HG03432 (cell line): ENCODE data around the gene SH2D1B.
"Not testable (repeated sequence)": the region's sequence is repeated elsewhere in the genome, so short reads cannot be mapped to it uniquely, and the experiment has no call there.

Source experiments
- ATAC-seq: cut with Tn5 transposase; IDR thresholded peaks from one replicate; pipeline ENCODE4 v1.9.1; 2021; ENCODE audit warnings: mild to moderate bottlenecking, moderate library complexity; ENCODE audit not compliant: unreplicated experiment

SH2D1B gene, protein sequence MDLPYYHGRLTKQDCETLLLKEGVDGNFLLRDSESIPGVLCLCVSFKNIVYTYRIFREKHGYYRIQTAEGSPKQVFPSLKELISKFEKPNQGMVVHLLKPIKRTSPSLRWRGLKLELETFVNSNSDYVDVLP

GRCh38 chr1:162412002-162412401, at the start of gene SH2D1B:
Gene SH2D1B, minus strand, starts transcription at chr1:162412136. Its CDS starts 120 bp downstream, at chr1:162412016.
- ATAC-seq = no peak

GRCh38 chr1:162458236-162458635, 46.3 kb upstream of the SH2D1B start:
- ATAC-seq = no peak

DNA sequence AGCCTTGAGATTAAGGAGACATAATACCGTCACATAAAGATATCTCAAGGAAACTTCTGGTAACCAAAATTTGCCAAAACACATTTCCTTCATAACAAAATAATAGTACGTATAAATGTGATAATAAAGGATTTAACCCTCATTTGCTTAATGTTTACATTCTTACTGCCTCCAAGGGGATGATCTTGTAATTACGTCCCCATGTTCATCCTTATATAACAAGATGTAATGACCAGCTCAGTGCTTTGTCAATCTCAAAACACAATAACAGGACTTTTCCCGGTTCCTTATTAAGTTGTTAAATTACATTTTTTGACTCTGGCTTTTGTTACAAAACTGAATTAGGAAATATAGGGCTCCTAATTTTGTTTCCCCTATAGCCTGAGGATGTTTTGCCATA, 44.4 kb upstream of the SH2D1B start:
- ATAC-seq = no peak

- not testable (repeated sequence) for ATAC-seq
Measured at GRCh38 chr1:162454361-162454760, 42.4 kb upstream of the SH2D1B start.

- no peak for ATAC-seq
Measured at GRCh38 chr1:162446946-162447345, 35.0 kb upstream of the SH2D1B start.

DNA sequence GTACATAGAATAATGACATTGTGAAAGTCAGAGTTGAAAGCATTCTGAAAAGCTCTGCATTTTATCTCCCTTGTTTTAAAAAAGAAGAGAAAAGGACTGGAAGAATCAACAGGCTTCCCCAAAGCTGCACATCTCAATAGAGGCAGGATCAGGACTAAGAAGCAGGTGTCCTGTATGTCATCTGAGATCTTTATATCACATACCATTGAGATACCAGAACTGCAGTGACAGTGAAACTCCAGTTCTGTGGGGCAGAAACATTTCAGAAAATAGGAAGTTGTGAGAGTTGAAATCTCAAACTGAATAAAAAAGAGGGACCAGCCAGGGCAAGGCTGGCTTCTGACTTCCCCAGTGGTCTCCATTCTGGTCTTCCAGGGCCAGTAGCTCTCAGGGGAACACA, 33.0 kb upstream of the SH2D1B start:
- no peak for ATAC-seq

GRCh38 chr1:162432977-162433713, 21.2 kb upstream of the SH2D1B start:
- not testable (repeated sequence) for ATAC-seq

- no peak for ATAC-seq
Measured at GRCh38 chr1:162430583-162430982, 18.6 kb upstream of the SH2D1B start.

DNA sequence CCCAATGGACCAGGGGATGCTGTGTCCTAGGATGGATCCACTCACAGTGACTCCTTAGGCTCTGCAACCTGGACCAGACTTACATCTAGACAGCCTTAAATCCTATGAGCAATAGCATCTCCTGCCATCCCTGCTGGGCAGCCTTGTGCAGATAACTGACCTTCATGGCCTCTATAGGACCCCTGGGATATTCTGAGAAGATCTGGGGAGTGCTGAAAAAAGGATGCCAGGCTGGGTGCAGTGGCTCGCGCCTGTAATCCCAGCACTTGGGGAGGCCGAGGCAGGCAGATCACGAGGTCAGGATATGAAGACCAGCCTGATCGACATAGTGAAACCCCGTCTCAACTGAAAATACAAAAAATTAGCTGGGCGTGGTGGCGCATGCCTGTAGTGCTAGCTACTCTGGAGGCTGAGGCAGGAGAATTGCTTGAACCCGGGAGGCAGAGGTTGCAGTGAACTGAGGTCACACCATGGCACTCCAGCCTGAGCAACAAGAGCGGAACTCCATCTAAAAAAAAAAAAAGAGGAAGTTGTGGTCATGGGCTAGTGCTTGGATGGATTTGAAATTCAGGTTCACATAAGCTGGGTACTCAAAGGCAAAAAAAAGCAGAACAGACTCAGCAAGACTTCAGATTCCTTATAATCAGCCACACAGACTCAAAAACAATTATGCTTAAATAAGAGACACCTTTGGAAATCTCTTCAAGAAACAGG, 10.9 kb upstream of the SH2D1B start:
- ATAC-seq = no peak

GRCh38 chr1:162421258-162422164, 9.6 kb upstream of the SH2D1B start:
- no peak for ATAC-seq

GRCh38 chr1:162420120-162420519, 8.2 kb upstream of the SH2D1B start:
- no peak for ATAC-seq

GRCh38 chr1:162419450-162419931, 7.6 kb upstream of the SH2D1B start:
- not testable (repeated sequence) for ATAC-seq

- ATAC-seq = not testable (repeated sequence)
Measured at GRCh38 chr1:162418584-162418983, 6.6 kb upstream of the SH2D1B start.

DNA sequence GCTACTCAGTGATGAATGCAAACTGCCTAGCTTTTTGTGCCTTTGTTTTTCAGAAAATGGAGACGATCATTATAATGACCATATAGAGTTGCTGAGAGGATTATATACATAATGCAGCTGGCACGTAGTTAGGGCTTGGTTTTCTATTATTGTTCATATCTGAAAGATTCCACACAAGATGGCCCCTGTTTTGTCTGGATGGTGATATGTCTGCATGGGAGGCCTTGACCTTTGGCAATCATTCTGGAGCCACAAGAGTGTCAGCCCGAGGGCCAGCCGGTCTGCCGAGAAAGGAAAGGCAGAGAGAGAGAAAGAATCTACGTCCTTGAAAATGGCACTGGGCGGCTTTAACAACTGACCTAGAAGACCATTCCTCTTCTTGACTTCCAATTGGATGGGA, 5.7 kb upstream of the SH2D1B start:
- no peak for ATAC-seq

DNA sequence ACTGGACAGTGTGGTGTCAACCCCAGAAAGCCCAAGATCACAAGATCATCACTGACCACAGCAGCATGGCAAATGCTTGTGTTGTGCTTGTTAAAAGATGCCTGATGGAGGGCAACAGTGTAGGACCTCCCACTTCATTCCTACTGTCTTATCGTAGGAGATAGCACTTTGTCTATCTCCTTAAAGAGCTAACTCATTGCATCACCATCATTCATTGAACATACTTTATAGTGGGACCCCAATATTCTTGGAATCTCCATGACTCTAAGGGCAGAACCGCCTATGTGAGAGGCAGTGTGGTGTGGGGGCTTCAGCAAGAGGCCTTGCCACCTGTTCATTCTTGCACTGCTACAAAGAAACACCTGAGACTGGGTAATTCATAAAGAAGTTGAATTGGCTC, 5.0 kb upstream of the SH2D1B start:
- ATAC-seq = no peak

- ATAC-seq = no peak
Measured at GRCh38 chr1:162416215-162416614, 4.3 kb upstream of the SH2D1B start.

GRCh38 chr1:162407539-162407938, 4.4 kb downstream of the SH2D1B start:
- ATAC-seq = no peak

DNA sequence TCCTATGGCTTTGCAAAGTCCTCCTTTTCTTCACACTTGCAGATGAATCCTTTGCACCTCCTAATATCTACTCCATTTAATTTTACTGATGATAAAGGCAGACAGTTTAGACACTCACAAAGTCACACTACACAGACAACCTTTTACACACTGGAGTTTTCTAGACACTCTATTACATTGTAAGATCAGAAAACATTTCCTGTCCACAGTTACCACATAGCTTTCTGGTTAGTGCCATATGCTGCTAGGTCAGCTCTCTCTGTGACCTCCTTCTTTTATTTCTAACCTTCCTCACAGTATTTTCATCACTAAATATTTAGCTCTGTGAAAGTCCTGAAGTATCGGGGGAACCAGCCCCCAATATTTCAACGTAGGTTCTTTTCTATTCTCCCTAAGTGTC, 5.1 kb downstream of the SH2D1B start:
- no peak for ATAC-seq

DNA sequence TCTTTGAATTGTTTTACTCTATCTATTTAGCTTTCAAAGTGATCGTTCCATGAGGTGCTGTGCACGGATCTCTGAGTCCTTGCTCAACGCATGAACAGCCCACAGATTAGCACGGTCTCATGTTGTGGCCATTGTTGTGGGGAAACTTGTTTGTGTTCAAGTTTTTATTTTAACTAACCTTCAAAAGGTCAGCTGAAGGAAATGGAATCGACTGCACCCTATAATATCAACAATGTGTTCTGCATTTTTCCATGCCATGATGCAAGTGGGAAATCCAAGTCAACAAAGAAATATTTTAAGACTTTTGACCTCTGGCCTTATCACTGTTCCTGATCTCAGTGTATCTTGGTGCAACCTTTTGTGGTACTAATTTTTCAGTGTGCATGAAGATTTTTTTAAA, 6.1 kb downstream of the SH2D1B start:
- no peak for ATAC-seq

- ATAC-seq = no peak
Measured at GRCh38 chr1:162404550-162405160, 7.3 kb downstream of the SH2D1B start.
